Naive B cell (primary cell): ENCODE data around the gene HOXC4. TPM values are rescaled to one million over a fixed set of nuclear protein-coding genes. Genes with fewer than 3 reads are reported as not detected.

Experiments used
- ATAC-seq, 2 donors: fragments of 150-1000 bp; cut with Tn5 transposase; 2 replicates each; pipeline ENCODE4 v1.10.0; 2021; ENCODE audit warnings: low read depth in 2 of 2, mild to moderate bottlenecking in 2 of 2, moderate library complexity in 2 of 2
- DNase-seq: peaks from one replicate; pipeline ENCODE4 v3.0.0; 2022
- H3K27ac Mint-ChIP-seq, 6 donors: one replicate each; pipeline ENCODE4 v1.8.0; 2020 to 2022; ENCODE audit warnings: mild to moderate bottlenecking in 6 of 6, mixed read lengths in 6 of 6, moderate library complexity in 5 of 6, inconsistent platforms in 2 of 6
- H3K27me3 Mint-ChIP-seq, 3 donors: one replicate each; pipeline ENCODE4 v1.8.0; 2021 to 2022; ENCODE audit warnings: mixed read lengths in 3 of 3, mild to moderate bottlenecking in 1 of 3
- H3K36me3 Mint-ChIP-seq, 2 donors: one replicate each; pipeline ENCODE4 v1.8.0; 2020 to 2022; ENCODE audit warnings: mixed read lengths in 2 of 2, inconsistent platforms in 1 of 2, mild to moderate bottlenecking in 1 of 2
- H3K4me1 Mint-ChIP-seq, 3 donors: one replicate each; pipeline ENCODE4 v1.8.0; 2020 to 2022; ENCODE audit warnings: mixed read lengths in 3 of 3, inconsistent platforms in 1 of 3, mild to moderate bottlenecking in 1 of 3, moderate library complexity in 1 of 3
- H3K4me3 Mint-ChIP-seq, 8 donors: one replicate each; pipeline ENCODE4 v1.8.0; 2020 to 2022; ENCODE audit warnings: mild to moderate bottlenecking in 8 of 8, mixed read lengths in 8 of 8, moderate library complexity in 8 of 8, inconsistent platforms in 2 of 8
- H3K9me3 Mint-ChIP-seq, 7 donors: one replicate each; pipeline ENCODE4 v1.8.0; 2020 to 2022; ENCODE audit warnings: mixed read lengths in 7 of 7, mild to moderate bottlenecking in 5 of 7, inconsistent platforms in 2 of 7, moderate library complexity in 1 of 7
- polyA plus RNA-seq, 6 donors: library from polyadenylated mRNA; unstranded; fragments of 300-500 nt; fragmentation: Illumina TruSeq; gene quantifications; one replicate each; pipeline ENCODE4 v1.2.3, GENCODE V29; 2021; ENCODE audit warnings: low read depth in 6 of 6

The HOXC4 gene
- polyA plus RNA-seq, 6 donors from 2014 or later = 0.17 to 1.0 (median 0.42) TPM; not detected in 1

DNA sequence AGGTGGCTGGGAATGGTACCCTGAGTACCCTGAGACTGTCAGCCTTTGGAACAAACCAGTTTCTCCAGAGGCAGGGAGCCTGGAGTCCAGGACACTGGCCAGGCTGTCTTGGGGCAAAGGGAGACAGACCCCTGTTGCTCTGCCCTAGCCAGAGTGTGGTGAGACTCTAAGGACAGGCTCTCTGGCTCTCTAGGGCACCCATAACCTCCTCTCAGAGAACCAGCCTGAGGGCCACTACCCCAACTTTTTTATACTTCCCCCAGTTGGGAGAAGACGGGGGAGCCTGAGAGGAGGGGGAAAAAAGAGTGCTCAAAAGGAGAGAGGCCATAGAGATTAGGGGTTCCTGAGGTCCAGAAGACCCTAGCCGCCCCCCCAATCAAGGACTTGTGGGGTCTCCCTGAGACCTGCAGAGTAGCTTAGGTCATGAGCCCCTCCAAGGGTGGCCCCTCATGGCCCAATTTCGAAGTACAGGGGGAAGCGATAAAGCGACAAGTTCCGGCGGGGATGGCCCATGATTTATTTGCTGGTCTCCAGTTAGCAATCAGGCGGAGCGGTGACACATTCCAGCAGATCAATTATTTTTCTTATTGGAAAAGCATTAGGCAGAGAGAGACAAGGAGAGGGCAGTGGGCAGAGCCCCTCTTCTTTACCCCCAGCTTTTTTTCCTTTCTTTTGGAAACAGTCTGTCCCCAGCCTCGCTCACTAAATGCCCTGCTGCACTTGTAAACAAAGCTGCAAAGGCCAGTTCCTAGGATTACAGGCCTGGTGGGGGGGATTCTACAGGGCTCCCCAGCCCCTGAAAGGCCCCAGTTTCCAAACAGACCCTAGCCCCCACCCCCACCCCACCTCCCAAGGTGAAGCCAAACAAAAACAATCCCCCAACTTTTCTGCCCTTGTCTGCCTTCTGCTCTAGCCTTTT, 43.3 kb upstream of the HOXC4 start:
- Mint-ChIP-seq H3K4me3 (peak overlapping the region in 5 of 8 donors; percentile 12 to 73 (median 47)), H3K27me3 (peaks cover 80 to 97% (median 93%) of the 10 kb centered on the region in 3 donors), H3K4me1 (peaks cover 34 to 52% (median 48%) of the 10 kb centered on the region in 3 donors), H3K9me3 (peaks cover 0 to 6% (median 2%) of the 10 kb centered on the region in 7 donors), H3K36me3 (no peaks in the 10 kb centered on the region), H3K27ac (peak overlapping the region in 2 of 6 donors; percentile 26 to 78)
- DNase-seq (no peak), ATAC-seq (no peak)

DNA sequence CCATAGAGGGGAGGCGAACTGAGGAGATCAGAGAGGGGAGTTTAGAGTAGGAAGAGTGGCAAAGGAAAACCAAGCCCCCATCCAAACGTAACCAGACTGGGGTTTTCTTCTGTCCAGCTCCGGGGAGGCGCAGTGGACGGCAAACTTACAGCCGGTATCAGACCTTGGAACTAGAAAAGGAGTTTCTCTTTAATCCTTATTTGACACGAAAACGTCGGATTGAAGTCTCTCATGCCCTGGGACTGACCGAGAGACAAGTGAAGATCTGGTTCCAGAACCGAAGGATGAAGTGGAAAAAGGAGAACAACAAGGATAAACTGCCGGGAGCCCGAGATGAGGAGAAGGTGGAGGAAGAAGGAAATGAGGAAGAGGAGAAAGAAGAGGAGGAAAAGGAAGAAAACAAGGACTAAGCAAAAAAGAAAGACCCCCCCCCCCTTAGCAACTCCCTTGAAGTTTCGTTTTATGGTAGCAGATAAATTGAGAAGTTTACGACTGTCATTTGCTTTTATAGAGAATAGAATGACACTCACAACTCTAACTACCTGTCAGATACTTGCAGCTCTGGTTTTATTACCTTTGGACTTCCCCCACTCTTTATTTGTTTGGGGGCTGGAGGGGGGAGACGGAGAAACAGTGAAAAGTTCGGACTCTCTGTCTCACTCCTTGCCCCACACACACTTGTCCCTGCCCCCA, 42.5 kb upstream of the HOXC4 start:
- Mint-ChIP-seq H3K36me3 (no peaks in the 10 kb centered on the region), H3K9me3 (peaks cover 0 to 9% (median 2%) of the 10 kb centered on the region in 7 donors), H3K27me3 (peaks cover 77 to 94% (median 88%) of the 10 kb centered on the region in 3 donors), H3K4me3 (peak overlapping the region in 5 of 8 donors; percentile 7 to 46 (median 32)), H3K27ac (peak overlapping the region in 3 of 6 donors; percentile 74 to 86 (median 78)), H3K4me1 (peaks cover 29 to 45% (median 40%) of the 10 kb centered on the region in 3 donors)
- DNase-seq (no peak), ATAC-seq (no peak)

DNA sequence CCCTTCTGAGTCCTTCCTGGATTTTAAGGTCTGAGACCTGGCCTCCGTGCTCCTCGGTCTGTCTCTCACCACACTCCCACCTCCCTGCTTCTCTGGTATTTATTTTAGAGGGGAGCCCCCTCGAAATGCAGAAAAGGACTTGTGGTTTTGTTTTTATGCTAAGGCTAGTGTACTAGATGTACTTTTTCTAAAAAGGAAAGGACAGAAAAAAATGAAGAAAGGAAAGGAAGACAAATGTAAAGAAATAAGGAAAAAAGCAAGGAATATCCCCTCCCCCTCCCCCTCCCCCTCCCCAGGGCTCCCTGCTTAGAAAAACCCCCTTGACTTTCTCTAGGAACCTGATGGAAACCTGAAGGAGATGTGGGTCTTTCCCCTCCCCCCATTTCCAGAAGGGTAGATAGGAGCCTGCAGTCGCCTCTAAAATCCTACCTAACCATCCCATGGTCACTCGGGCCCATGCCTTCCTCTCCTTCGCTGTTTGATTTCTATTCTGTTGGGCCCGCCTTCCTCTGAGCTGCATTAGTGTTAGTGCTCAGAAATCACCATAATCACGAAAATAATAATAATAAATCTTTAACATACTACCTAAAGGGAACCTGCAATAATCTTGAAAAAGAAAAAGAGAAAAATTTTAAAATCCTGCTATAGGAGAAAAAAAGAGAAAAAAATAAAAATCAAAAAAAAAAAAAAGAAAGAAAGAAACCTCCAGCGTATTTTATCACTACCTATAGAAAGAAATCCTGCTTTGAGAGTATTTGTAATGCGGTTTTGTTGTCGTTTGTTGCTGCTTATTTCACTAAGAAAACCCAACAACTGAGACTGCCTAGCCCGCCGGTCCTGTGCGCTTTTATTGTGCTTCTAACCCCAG, 41.7 kb upstream of the HOXC4 start:
- no peak for DNase-seq
- H3K4me1 Mint-ChIP-seq = peaks cover 25 to 38% (median 36%) of the 10 kb centered on the region in 3 donors
- H3K36me3 Mint-ChIP-seq = no peaks in the 10 kb centered on the region
- ATAC-seq = no peak
- peaks cover 0 to 10% (median 2%) of the 10 kb centered on the region in 7 donors for H3K9me3 Mint-ChIP-seq
- peak overlapping the region in 2 of 8 donors; percentile 32 to 46 for H3K4me3 Mint-ChIP-seq
- peaks cover 75 to 87% (median 82%) of the 10 kb centered on the region in 3 donors for H3K27me3 Mint-ChIP-seq
- H3K27ac Mint-ChIP-seq = peak overlapping the region in 3 of 6 donors; percentile 44 to 86 (median 74)

DNA sequence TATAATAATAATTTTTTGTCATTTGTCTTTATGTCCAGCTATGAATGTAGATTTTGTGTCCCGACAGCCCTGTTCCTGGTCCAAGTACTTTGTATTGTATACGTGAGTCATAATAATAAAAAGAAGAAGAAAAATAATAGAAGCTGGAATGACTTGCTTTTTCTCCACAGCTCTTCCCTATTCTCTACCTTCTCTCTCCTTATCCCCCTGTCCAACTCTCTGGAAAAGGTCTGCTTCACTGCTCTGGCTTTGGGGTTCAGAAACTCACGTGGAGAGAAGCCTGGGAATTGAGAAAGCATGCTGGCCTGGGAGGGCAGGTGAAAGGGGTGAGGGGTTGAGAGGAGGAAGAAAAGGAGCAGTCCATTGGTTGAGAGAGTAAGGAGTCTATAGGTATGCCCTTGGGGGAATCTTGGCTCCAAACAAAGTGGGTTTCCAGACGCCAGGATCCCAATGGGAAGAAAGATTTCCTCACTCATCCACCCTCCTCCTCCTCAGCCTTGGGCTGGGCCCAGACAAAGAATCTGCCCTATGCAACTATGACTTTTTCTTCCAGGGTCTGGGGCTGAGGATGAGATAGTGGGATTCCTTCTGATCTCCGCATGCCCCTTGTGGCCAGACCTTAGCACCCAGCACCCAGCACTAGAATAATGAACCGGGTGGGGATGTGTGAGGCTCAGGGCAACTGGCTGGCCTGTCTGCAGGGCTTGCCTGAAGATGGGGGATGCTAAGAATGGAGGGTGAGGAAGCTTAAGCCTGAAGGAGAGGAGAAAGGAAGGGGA, 40.8 kb upstream of the HOXC4 start:
- peaks cover 0 to 12% (median 2%) of the 10 kb centered on the region in 7 donors for H3K9me3 Mint-ChIP-seq
- H3K27me3 Mint-ChIP-seq = peaks cover 74 to 87% (median 82%) of the 10 kb centered on the region in 3 donors
- DNase-seq (no peak), ATAC-seq (no peak)
- no peaks in the 10 kb centered on the region for H3K36me3 Mint-ChIP-seq
- peak overlapping the region in 2 of 6 donors; percentile 78 to 82 for H3K27ac Mint-ChIP-seq
- H3K4me1 Mint-ChIP-seq = peaks cover 34 to 45% (median 41%) of the 10 kb centered on the region in 3 donors
- peak overlapping the region in 2 of 8 donors; percentile 11 to 59 for H3K4me3 Mint-ChIP-seq

DNA sequence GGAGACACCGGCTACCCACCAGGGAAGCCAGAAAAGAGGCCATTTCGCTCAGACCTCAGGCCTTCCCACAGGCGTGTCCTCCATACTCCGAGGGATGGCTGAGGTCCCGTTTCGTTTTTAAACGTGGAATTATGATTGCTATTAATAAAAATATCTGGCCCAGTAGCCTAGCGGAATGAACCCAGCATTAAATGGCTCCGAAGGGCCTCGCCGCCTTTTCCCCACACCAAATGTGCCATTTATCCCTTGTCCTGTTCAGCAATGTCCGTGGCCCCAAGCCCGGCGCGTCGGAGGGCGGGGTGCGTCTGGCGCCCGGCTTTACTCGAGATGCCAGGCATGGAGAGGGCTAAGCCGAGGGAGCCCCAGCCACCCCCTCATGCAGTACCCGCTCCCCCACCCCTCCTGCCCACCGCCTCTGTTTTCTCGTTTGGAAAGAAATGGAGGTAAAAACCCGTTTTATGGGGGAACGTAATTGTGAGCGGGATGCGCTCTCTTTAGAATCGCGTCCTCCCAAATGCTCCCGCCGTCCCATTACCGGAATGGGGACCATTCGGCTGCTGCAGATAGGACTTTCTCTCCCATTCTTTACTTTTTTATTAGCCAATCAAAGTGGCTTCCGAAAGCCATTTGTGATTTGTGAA, 39.1 kb upstream of the HOXC4 start:
- Mint-ChIP-seq H3K9me3 (peaks cover 0 to 12% (median 2%) of the 10 kb centered on the region in 7 donors), H3K27ac (peak overlapping the region in 3 of 6 donors; percentile 47 to 91 (median 91)), H3K4me1 (peaks cover 36 to 48% (median 38%) of the 10 kb centered on the region in 3 donors), H3K4me3 (peak overlapping the region in 5 of 8 donors; percentile 36 to 79 (median 60)), H3K27me3 (peaks cover 65 to 84% (median 83%) of the 10 kb centered on the region in 3 donors), H3K36me3 (no peaks in the 10 kb centered on the region)
- no peak for DNase-seq
- ATAC-seq = no peak

DNA sequence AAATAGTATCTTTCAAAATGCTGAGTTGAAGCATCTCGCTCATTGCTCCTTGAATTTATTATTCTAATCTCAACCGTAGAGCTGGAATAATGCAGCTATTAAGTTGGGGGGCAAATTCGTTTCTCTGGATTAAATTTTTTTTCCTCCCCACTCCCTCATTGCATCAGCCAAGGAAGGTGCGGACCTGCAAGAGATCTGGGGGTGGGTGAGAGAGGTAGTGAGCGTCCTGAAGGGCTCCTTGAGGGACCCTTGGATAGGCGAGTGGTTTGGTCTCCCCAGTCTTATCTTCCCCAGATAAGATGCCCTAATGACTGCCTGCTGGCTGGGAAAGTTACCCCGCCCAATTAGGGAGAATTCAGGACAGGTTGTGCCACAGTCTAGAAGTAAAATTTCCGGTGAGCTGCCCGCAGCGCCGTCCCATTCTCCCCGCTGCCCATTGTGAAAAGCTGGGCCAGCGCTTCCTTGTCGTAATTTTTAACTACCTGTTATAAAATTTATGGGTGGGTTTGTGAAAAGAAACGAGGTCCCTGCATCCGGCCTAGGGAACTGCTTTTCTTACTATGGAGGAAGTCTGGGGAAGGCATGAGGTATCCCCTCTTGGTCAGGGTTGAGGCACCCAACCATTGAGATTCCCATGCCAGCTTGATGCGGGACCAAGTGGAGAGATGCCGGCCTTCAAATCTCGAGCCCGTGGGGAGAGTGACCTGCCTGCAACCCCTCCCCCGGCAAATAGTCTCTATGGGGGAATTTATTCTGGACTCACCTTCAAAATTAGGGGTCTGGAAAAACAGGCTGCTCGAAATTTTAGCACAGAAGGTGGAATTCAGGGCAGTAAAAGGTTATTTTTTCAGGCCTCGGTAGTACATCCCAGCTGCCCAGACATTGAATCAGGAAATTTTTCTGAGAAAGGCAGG, 38.4 kb upstream of the HOXC4 start:
- DNase-seq = no peak
- H3K27me3 Mint-ChIP-seq = peaks cover 71 to 84% (median 83%) of the 10 kb centered on the region in 3 donors
- H3K9me3 Mint-ChIP-seq = peaks cover 0 to 13% (median 3%) of the 10 kb centered on the region in 7 donors
- H3K4me1 Mint-ChIP-seq = peaks cover 34 to 49% (median 35%) of the 10 kb centered on the region in 3 donors
- peak overlapping the region in 4 of 8 donors; percentile 36 to 79 (median 52) for H3K4me3 Mint-ChIP-seq
- peak overlapping the region in 4 of 6 donors; percentile 47 to 91 (median 84) for H3K27ac Mint-ChIP-seq
- ATAC-seq = no peak
- H3K36me3 Mint-ChIP-seq = no peaks in the 10 kb centered on the region

DNA sequence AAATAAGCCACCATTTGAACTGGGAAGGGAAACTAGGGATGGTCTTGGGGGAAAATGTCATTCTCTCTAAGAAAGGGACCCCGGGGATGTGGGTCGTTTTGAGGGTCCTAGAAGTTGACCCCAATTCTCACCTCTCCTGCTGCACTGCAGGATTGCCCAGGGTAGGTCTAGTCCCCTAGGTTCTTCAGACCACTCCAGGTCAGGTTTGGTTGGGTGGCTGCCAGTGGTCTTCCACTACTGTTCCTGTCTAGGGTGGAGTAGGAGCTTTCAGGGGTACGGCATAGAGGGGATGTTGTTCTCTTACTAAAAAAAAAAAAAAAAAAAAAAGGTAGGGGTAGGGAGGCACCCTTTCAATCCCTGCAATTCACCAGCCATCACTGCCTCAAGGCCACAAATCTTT, 37.6 kb upstream of the HOXC4 start:
- ATAC-seq (no peak), DNase-seq (no peak)
- Mint-ChIP-seq H3K9me3 (peaks cover 0 to 13% (median 3%) of the 10 kb centered on the region in 7 donors), H3K4me3 (peak overlapping the region in 1 of 8 donors; percentile 32), H3K4me1 (peaks cover 29 to 46% (median 33%) of the 10 kb centered on the region in 3 donors), H3K27ac (peak overlapping the region in 2 of 6 donors; percentile 48 to 70), H3K36me3 (no peaks in the 10 kb centered on the region), H3K27me3 (peaks cover 67 to 83% (median 82%) of the 10 kb centered on the region in 3 donors)

DNA sequence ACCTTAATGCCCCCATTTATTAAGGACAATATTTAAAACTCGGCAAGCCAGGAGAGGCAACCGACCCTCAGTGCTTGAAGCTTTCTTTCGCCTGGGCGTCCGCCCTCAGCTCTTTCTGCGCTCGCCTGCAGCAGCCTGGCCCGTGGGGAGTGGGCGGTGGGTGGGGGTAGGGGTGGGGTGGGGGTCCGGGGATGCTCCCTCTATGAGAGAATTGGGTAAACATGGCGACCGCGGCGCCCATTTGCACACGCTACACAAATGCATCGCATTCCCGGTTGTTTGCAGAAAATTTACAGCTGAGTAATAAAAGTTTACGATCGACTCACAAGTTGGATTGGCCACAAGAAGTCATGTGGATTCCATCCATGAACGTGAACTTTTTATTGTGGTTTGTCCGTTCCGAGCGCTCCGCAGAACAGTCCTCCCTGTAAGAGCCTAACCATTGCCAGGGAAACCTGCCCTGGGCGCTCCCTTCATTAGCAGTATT, 37.1 kb upstream of the HOXC4 start:
- H3K9me3 Mint-ChIP-seq = peaks cover 0 to 13% (median 3%) of the 10 kb centered on the region in 7 donors
- H3K4me3 Mint-ChIP-seq = no peak overlapping the region
- DNase-seq = no peak
- peaks cover 67 to 83% (median 82%) of the 10 kb centered on the region in 3 donors for H3K27me3 Mint-ChIP-seq
- peak overlapping the region in 1 of 6 donors; percentile 70 for H3K27ac Mint-ChIP-seq
- no peaks in the 10 kb centered on the region for H3K36me3 Mint-ChIP-seq
- H3K4me1 Mint-ChIP-seq = peaks cover 24 to 41% (median 28%) of the 10 kb centered on the region in 3 donors
- no peak for ATAC-seq

DNA sequence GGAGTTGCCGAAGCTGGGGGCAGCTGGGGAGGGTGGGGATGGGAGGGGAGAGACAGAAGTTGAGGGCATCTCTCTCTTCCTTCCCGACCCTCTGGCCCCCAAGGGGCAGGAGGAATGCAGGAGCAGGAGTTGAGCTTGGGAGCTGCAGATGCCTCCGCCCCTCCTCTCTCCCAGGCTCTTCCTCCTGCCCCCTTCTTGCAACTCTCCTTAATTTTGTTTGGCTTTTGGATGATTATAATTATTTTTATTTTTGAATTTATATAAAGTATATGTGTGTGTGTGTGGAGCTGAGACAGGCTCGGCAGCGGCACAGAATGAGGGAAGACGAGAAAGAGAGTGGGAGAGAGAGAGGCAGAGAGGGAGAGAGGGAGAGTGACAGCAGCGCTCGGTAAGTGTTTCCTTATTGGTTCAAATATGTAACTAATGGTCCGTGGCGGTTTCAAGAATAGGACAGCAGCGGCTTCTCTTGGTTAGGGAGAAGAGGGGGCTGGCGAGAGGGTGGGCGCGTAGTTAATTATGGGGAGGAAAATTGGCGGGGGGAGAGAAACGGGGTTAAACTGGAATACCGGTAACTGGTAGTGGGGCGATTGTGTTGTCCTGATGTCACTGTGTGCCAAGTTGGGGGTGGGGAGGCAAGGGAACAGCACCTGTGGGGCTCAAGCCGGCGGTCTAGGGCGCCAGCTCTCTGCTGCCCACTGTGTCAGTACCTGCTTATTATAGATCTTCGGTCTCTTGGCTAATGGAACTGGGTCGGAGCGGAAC, 36.4 kb upstream of the HOXC4 start:
- Mint-ChIP-seq H3K36me3 (no peaks in the 10 kb centered on the region), H3K27me3 (peaks cover 68 to 83% (median 82%) of the 10 kb centered on the region in 3 donors), H3K4me1 (peaks cover 22 to 36% (median 25%) of the 10 kb centered on the region in 3 donors), H3K9me3 (peaks cover 0 to 13% (median 3%) of the 10 kb centered on the region in 7 donors), H3K4me3 (peak overlapping the region; percentile 61 to 94 (median 86)), H3K27ac (peak overlapping the region in 3 of 6 donors; percentile 53 to 88 (median 81))
- DNase-seq (no peak), ATAC-seq (peak; percentile 24 to 29)
